Neural progenitor cell (in vitro differentiated cells): ENCODE results near the gene IQGAP3. TPM values are rescaled to one million over a fixed set of nuclear protein-coding genes. Genes with fewer than 3 reads are reported as not detected.

Experiments
- DNase-seq: peaks from one replicate; pipeline ENCODE4 v3.0.0-alpha.2; 2016; ENCODE audit warnings: low spot score
- H2AFZ ChIP-seq: fragments of 200-600 bp; sonication (generic); replicated peaks from 2 replicates; pipeline ENCODE4 v1.6.1; 2016; ENCODE audit warnings: antibody characterized with exemption
- H3F3A ChIP-seq: fragments of 200-600 bp; sonication (generic); 2 replicates; pipeline ENCODE4 v1.6.1; 2016; ENCODE audit warnings: antibody characterized with exemption, low read depth
- H3K27ac ChIP-seq: fragments of 200-600 bp; sonication (generic); 2 replicates; pipeline ENCODE4 v1.5.1; 2016; ENCODE audit warnings: mild to moderate bottlenecking
- H3K27me3 ChIP-seq: fragments of 200-600 bp; sonication (generic); 2 replicates; pipeline ENCODE4 v1.6.1; 2016; ENCODE audit warnings: mild to moderate bottlenecking, moderate library complexity
- H3K36me3 ChIP-seq: fragments of 200-600 bp; sonication (generic); 2 replicates; pipeline ENCODE4 v1.5.1; 2016
- H3K4me1 ChIP-seq: fragments of 200-600 bp; sonication (generic); 2 replicates; pipeline ENCODE4 v1.6.1; 2016; ENCODE audit warnings: mixed run types
- H3K4me2 ChIP-seq: fragments of 200-600 bp; sonication (generic); 2 replicates; pipeline ENCODE4 v1.6.1; 2016
- H3K4me3 ChIP-seq: fragments of 200-600 bp; sonication (generic); 2 replicates; pipeline ENCODE4 v1.5.1; 2016
- H3K79me2 ChIP-seq: fragments of 200-600 bp; sonication (generic); 2 replicates; pipeline ENCODE4 v1.6.1; 2016; ENCODE audit warnings: low read depth
- H3K9ac ChIP-seq: fragments of 200-600 bp; sonication (generic); 2 replicates; pipeline ENCODE4 v1.6.1; 2016
- H3K9me3 ChIP-seq: fragments of 200-600 bp; sonication (generic); 2 replicates; pipeline ENCODE4 v1.5.1; 2016; ENCODE audit warnings: low read depth
- H4K20me1 ChIP-seq: fragments of 200-600 bp; sonication (generic); 2 replicates; pipeline ENCODE4 v1.6.1; 2016; ENCODE audit warnings: low read depth
- H3K27ac Mint-ChIP-seq: 3 replicates; pipeline ENCODE4 v1.8.0; 2021; ENCODE audit warnings: mixed read lengths
- H3K27me3 Mint-ChIP-seq: 2 replicates; pipeline ENCODE4 v1.8.0; 2022; ENCODE audit warnings: low read depth, mild to moderate bottlenecking, inconsistent platforms, moderate library complexity, mixed read lengths; ENCODE audit not compliant: insufficient read depth
- H3K36me3 Mint-ChIP-seq: 3 replicates; pipeline ENCODE4 v1.8.0; 2021; ENCODE audit warnings: mixed read lengths
- H3K4me1 Mint-ChIP-seq: 3 replicates; pipeline ENCODE4 v1.8.0; 2021; ENCODE audit warnings: mixed read lengths
- H3K4me3 Mint-ChIP-seq: 3 replicates; pipeline ENCODE4 v1.8.0; 2021; ENCODE audit warnings: mild to moderate bottlenecking, moderate library complexity, mixed read lengths
- H3K9me3 Mint-ChIP-seq: 3 replicates; pipeline ENCODE4 v1.8.0; 2020; ENCODE audit warnings: mixed read lengths
- CTCF ChIP-seq: fragments of 200-600 bp; sonication (generic); IDR thresholded peaks from 2 replicates; pipeline ENCODE4 v1.5.1; 2017; ENCODE audit warnings: antibody characterized with exemption, mild to moderate bottlenecking
- EZH2 ChIP-seq: fragments of 200-600 bp; sonication (generic); IDR thresholded peaks from 2 replicates; pipeline ENCODE4 v1.6.1; 2017; ENCODE audit warnings: antibody characterized with exemption, mild to moderate bottlenecking, moderate library complexity
- EZH2phosphoT487 ChIP-seq: fragments of 200-600 bp; sonication (generic); IDR thresholded peaks from 2 replicates; pipeline ENCODE4 v1.6.1; 2017; ENCODE audit warnings: antibody characterized with exemption
- total RNA-seq: library from RNA; depleted of rRNA; stranded (reverse); fragments of >200 nt; gene quantifications from 2 replicates; pipeline ENCODE4 v1.2.3, GENCODE V29; 2015; ENCODE audit warnings: low replicate concordance

Gene IQGAP3
- total RNA-seq, 1 donor from 2014 or later, result 31.5 TPM

- no peak overlapping the region for H3K27ac ChIP-seq
- H3K4me1 ChIP-seq, result no peaks in the 10 kb centered on the region
- H3K27me3 ChIP-seq, result no peaks in the 10 kb centered on the region
- H3K79me2 ChIP-seq, result peaks cover 1% of the 10 kb centered on the region
- Mint-ChIP-seq H3K9me3 (no peaks in the 10 kb centered on the region), H3K4me3 (no peak overlapping the region), H3K36me3 (peaks cover 23% of the 10 kb centered on the region), H3K27me3 (peaks cover 6% of the 10 kb centered on the region), H3K27ac (no peak overlapping the region), H3K4me1 (peaks cover 9% of the 10 kb centered on the region)
- no peak overlapping the region for H3K4me3 ChIP-seq
- TF ChIP-seq EZH2 (no peak), CTCF (no peak), EZH2phosphoT487 (no peak)
- no peak overlapping the region for H3K4me2 ChIP-seq
- no peaks in the 10 kb centered on the region for H3K36me3 ChIP-seq
- no peak overlapping the region for H2AFZ ChIP-seq
- H3K9ac ChIP-seq, result no peak overlapping the region
- no peaks in the 10 kb centered on the region for H3F3A ChIP-seq
- peaks cover 15% of the 10 kb centered on the region for H4K20me1 ChIP-seq
- DNase-seq, result no peak
- no peaks in the 10 kb centered on the region for H3K9me3 ChIP-seq
Observed at GRCh38 chr1:156482276-156482675, 90.1 kb downstream of the IQGAP3 start.

- H3K9me3 Mint-ChIP-seq, result no peaks in the 10 kb centered on the region
- H3K36me3 Mint-ChIP-seq, result peaks cover 24% of the 10 kb centered on the region
- H3K9ac ChIP-seq, result no peak overlapping the region
- H3K4me1 Mint-ChIP-seq, result peaks cover 1% of the 10 kb centered on the region
- no peaks in the 10 kb centered on the region for H3K9me3 ChIP-seq
- no peak overlapping the region for H3K4me3 Mint-ChIP-seq
- H3K4me3 ChIP-seq, result no peak overlapping the region
- no peaks in the 10 kb centered on the region for H3K36me3 ChIP-seq
- H3F3A ChIP-seq, result no peaks in the 10 kb centered on the region
- no peak for TF ChIP-seq CTCF
- no peak for TF ChIP-seq EZH2phosphoT487
- TF ChIP-seq EZH2, result no peak
- H3K27me3 ChIP-seq, result no peaks in the 10 kb centered on the region
- H3K79me2 ChIP-seq, result no peaks in the 10 kb centered on the region
- H3K4me2 ChIP-seq, result no peak overlapping the region
- H4K20me1 ChIP-seq, result peaks cover 7% of the 10 kb centered on the region
- peak overlapping the region; percentile 52 for H3K27ac Mint-ChIP-seq
- H3K27me3 Mint-ChIP-seq, result peaks cover 6% of the 10 kb centered on the region
- no peak overlapping the region for H2AFZ ChIP-seq
- no peak overlapping the region for H3K27ac ChIP-seq
- no peak for DNase-seq
- H3K4me1 ChIP-seq, result no peaks in the 10 kb centered on the region
Observed at GRCh38 chr1:156481527-156481926, 90.8 kb downstream of the IQGAP3 start.

GRCh38 chr1:156480411-156481192 is 91.8 kb downstream of the IQGAP3 start:
- no peak overlapping the region for H3K9ac ChIP-seq
- no peaks in the 10 kb centered on the region for H3K27me3 ChIP-seq
- Mint-ChIP-seq H3K27me3 (peaks cover 10% of the 10 kb centered on the region), H3K36me3 (peaks cover 29% of the 10 kb centered on the region), H3K27ac (no peak overlapping the region), H3K4me3 (no peak overlapping the region), H3K9me3 (no peaks in the 10 kb centered on the region), H3K4me1 (no peaks in the 10 kb centered on the region)
- no peaks in the 10 kb centered on the region for H3K36me3 ChIP-seq
- H3F3A ChIP-seq, result no peaks in the 10 kb centered on the region
- H2AFZ ChIP-seq, result no peak overlapping the region
- H3K27ac ChIP-seq, result no peak overlapping the region
- H3K4me1 ChIP-seq, result no peaks in the 10 kb centered on the region
- no peaks in the 10 kb centered on the region for H3K9me3 ChIP-seq
- TF ChIP-seq EZH2 (no peak), CTCF (peak; percentile 70), EZH2phosphoT487 (no peak)
- no peak overlapping the region for H3K4me2 ChIP-seq
- no peaks in the 10 kb centered on the region for H4K20me1 ChIP-seq
- DNase-seq, result peak; percentile 84
- H3K79me2 ChIP-seq, result no peaks in the 10 kb centered on the region
- no peak overlapping the region for H3K4me3 ChIP-seq
